Diencephalon (tissue), 1 donor: ENCODE measurements around the gene BDP1. TPM values are rescaled to one million over a fixed set of nuclear protein-coding genes. Genes with fewer than 3 reads are reported as not detected.

Source experiments
- small RNA-seq: library from RNA; depleted of rRNA; stranded (forward); fragments of <200 nt; gene quantifications from one replicate; pipeline ENCODE3, GENCODE V24; 2014
- total RNA-seq: library from RNA; depleted of rRNA; stranded (reverse); fragments of >200 nt; gene quantifications from one replicate; pipeline ENCODE4 v1.2.3, GENCODE V29; 2014

Gene BDP1, protein sequence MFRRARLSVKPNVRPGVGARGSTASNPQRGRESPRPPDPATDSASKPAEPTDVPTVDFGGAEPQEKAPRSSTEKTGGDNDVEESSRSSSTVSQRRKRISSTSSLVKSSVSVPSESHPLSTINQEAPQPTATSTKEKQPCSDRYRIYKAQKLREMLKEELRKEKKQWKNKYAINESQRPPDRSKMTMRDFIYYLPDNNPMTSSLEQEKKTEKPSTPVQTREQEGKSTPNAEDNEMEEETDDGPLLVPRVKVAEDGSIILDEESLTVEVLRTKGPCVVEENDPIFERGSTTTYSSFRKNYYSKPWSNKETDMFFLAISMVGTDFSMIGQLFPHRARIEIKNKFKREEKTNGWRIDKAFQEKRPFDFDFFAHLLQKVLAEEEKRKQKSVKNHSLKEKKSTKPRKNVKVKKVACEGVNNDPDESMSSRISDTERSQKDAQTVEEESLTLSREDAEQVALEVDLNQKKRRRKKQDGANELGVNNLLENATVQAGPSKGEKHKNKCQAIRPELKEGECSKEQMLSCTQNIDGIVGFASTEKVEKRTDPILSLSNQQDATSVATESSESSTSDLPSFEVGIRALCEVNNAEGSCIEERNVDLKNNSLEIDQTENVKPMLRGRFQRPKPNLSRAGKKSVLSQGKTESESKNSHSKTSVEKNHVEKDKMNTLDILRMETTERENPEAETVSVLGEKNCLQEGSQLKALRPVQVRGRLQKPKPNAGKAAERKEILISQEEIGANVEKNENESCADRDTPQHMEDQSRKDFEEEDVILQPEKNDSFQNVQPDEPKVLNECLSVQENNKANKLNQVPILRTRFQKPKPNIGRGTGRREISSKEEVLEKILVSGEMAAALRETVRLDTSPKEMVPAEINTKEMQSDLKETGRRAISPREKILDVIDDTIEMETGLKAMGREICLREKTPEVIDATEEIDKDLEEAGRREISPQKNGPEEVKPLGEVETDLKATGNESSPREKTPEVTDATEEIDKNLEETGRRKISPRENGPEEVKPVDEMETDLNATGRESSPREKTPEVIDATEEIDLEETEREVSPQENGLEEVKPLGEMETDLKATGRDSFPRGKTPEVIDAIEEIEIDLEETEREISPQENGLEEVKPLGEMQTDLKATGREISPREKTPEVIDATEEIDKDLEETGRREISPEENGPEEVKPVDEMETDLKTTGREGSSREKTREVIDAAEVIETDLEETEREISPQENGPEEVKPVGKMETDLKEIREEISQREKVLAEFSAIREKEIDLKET (N-terminal part only)
- 72.4 TPM for total RNA-seq

GRCh38 chr5:71455427-71456361, at the start of gene BDP1:
TSS of gene BDP1 (plus strand) at chr5:71455651. CDS start at chr5:71455878, 227 bp downstream.

DNA sequence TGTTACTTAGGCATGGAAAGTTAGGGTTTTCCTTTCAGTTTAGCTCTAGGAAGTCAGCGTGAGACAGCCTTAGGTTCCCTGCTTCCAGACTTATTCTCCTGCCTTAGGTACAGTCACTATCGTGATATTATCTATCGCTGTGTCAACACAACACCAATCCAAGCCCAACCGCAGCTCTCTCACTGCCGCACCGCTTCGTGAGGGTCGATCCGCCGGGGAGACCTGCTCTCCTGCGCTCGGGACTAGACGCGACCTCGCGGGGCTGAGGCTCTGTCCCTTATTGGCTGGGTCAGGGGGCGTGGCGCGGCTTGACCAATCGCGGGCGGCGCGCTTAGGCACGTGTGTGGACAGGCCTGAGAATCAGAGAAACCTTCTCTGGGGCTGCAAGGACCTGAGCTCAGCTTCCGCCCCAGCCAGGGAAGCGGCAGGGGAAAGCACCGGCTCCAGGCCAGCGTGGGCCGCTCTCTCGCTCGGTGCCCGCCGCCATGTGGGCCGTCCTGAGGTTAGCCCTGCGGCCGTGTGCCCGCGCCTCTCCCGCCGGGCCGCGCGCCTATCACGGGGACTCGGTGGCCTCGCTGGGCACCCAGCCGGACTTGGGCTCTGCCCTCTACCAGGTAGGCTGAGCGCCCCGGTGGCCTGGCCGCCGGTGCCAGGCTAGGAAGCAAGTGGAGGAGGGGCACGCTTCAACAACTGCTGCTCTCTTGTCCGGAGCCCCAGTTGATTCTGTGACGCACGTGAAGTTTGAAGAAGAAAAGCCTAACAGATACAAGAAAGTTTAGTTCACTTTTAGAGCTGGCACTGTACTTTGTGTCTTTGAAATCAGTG, 131.7 kb downstream of the BDP1 start, which contains the start of gene MCCC2:
TSS of gene MCCC2 (plus strand) at position 400 of the 825 bp plus-strand sequence. CDS start at position 486, 86 bp downstream.

Small RNA genes within 50 kb of the gene (small RNA-seq; reads per million reads assigned to genes)
- not detected for gene HMGN1P12

Other genes with a start within 250 kb of the BDP1 start
- gene MCCC2, start 131.7 kb downstream of the BDP1 start, total RNA-seq, result 21.2 TPM